Stomach (tissue), 9 donors: ENCODE data around the gene PEX10. TPM values are rescaled to one million over a fixed set of nuclear protein-coding genes. Genes with fewer than 3 reads are reported as not detected.

Experiments used
- DNase-seq, 2 donors: peaks; one replicate each; pipeline versions ENCODE4 v3.0.0 to v3.0.0-alpha.2; 2013 to 2019
- H3K27ac ChIP-seq, 5 donors: fragments of 200-600 bp in 4 of 5; sonication (generic) in 4 of 5; one replicate each; pipeline ENCODE4 v1.5.1; 2013 to 2019; ENCODE audit warnings: mild to moderate bottlenecking in 1 of 5, moderate library complexity in 1 of 5
- H3K27me3 ChIP-seq, 3 donors: fragments of 200-600 bp; sonication (generic); one replicate each; pipeline ENCODE4 v1.5.1; 2017 to 2019; ENCODE audit warnings: mixed run types in 1 of 3
- H3K36me3 ChIP-seq, 4 donors: fragments of 200-600 bp; sonication (generic); 1 replicate in 3 of 4; 2 replicates in 1 of 4; pipeline ENCODE4 v1.5.1; 2016 to 2019
- H3K4me1 ChIP-seq, 4 donors: fragments of 200-600 bp; sonication (generic); one replicate each; pipeline ENCODE4 v1.5.1; 2016 to 2019
- H3K4me3 ChIP-seq, 4 donors: fragments of 200-600 bp; sonication (generic) in 3 of 4; one replicate each; pipeline ENCODE4 v1.5.1; 2016 to 2019; ENCODE audit warnings: mild to moderate bottlenecking in 1 of 4
- H3K9me3 ChIP-seq, 4 donors: fragments of 200-600 bp; sonication (generic); one replicate each; pipeline ENCODE4 v1.5.1; 2016 to 2019
- CTCF ChIP-seq, 7 experiments: fragments of 450-650 bp in 4 of 7; fragments of 200-600 bp in 3 of 7; sonication (generic) in 3 of 7; IDR thresholded peaks; one replicate each; pipeline ENCODE4 v1.5.1; 2016 to 2019; ENCODE audit warnings: antibody characterized with exemption in 7 of 7, control low read depth in 2 of 7, mild to moderate bottlenecking in 1 of 7
- EP300 ChIP-seq: sonication (generic); formaldehyde crosslinking; IDR thresholded peaks from one replicate; pipeline ENCODE4 v1.6.1; 2017; ENCODE audit warnings: antibody characterized with exemption
- POLR2A ChIP-seq, 4 donors: fragments of 450-650 bp; IDR thresholded peaks; one replicate each; pipeline ENCODE4 v1.6.1; 2016; ENCODE audit warnings: antibody characterized with exemption in 4 of 4, control low read depth in 2 of 4, mild to moderate bottlenecking in 1 of 4, moderate library complexity in 1 of 4
- POLR2AphosphoS5 ChIP-seq, 3 donors: sonication (generic); formaldehyde crosslinking; IDR thresholded peaks; one replicate each; pipeline ENCODE4 v1.6.1; 2016; ENCODE audit warnings: antibody characterized with exemption in 3 of 3
- WGBS, 5 donors: extraction: QIAGEN DNeasy Blood & Tissue Kit in 3 of 5; methylation state at CpG; one replicate each; pipeline versions ENCODE4 v1.1.5 to v1.1.7; 2013 to 2018; 5-methylcytosine and 5-hydroxymethylcytosine counted together
- intact Hi-C: fragments of 100-400 bp; cut with DNase I; formaldehyde crosslinking; loops from one replicate; pipeline ENCODE4 v1.15.1; 2023; ENCODE audit warnings: low total_unique reads
- polyA plus RNA-seq, 3 donors: library from polyadenylated mRNA; stranded (reverse); fragments of 200-250 nt; gene quantifications; one replicate each; pipeline ENCODE4 v1.2.3, GENCODE V29; 2013
- total RNA-seq, 5 donors: library from RNA; depleted of rRNA; stranded (reverse); fragments of >200 nt; gene quantifications; one replicate each; pipeline versions ENCODE4 v1.1.0 to v1.2.3, GENCODE V29; 2014 to 2016
- donor health status: healthy with polysubstance abuse.
- donor health status: Bipolar disorder and iron deficiency.
- donor health status: healthy.

Gene PEX10
- total and polyA plus RNA-seq, 8 donors, result 0.87 to 27.2 (median 15.7) TPM

GRCh38 chr1:2409745-2410144 lies 2.6 kb downstream of the PEX10 start:
- H3K27ac ChIP-seq, result no peak overlapping the region
- peaks cover 26 to 42% (median 33%) of the 10 kb centered on the region in 4 donors for H3K4me1 ChIP-seq
- H3K36me3 ChIP-seq, result peaks cover 13 to 56% (median 54%) of the 10 kb centered on the region in 4 donors
- peaks cover 0 to 2% (median 0%) of the 10 kb centered on the region in 3 donors for H3K27me3 ChIP-seq
- H3K9me3 ChIP-seq, result no peaks in the 10 kb centered on the region
- TF ChIP-seq EP300 (no peak), POLR2AphosphoS5 (IDR thresholded peaks at IDR 0.05) (no peak), POLR2A (IDR thresholded peaks at IDR 0.05) (no peak), CTCF (IDR thresholded peaks at IDR 0.05) (no peak)
- DNase-seq, result no peak
- WGBS, 5 donors, result 70 to 95% (median 93%) methylated on average over 4 to 12 of the region's 12 CpGs
- intact Hi-C loops, result loop anchor here (5.0 to 10.0 kb wide), 2 partner anchors 133 to 235 kb away; no protein-coding TSS in a partner anchor
- H3K4me3 ChIP-seq, result no peak overlapping the region

- H3K4me1 ChIP-seq, result peaks cover 17 to 38% (median 25%) of the 10 kb centered on the region in 4 donors
- DNase-seq, result no peak
- TF ChIP-seq POLR2AphosphoS5 (IDR thresholded peaks at IDR 0.05) (no peak), POLR2A (IDR thresholded peaks at IDR 0.05) (no peak), CTCF (IDR thresholded peaks at IDR 0.05) (no peak), EP300 (no peak)
- no peak overlapping the region for H3K4me3 ChIP-seq
- 77 to 87% (median 85%) methylated on average over 7 to 13 of the region's 13 CpGs for whole genome bisulfite sequencing, 5 donors
- intact Hi-C loops, result no loop called here
- H3K27me3 ChIP-seq, result no peaks in the 10 kb centered on the region
- no peak overlapping the region for H3K27ac ChIP-seq
- no peaks in the 10 kb centered on the region for H3K9me3 ChIP-seq
- H3K36me3 ChIP-seq, result peaks cover 20 to 65% (median 63%) of the 10 kb centered on the region in 4 donors
These were observed 3.5 kb downstream of the PEX10 start for GRCh38 chr1:2408859-2409276.

GRCh38 chr1:2408456-2408855 lies 3.9 kb downstream of the PEX10 start:
- TF ChIP-seq POLR2AphosphoS5 (IDR thresholded peaks at IDR 0.05), result no peak
- no peak for TF ChIP-seq EP300
- TF ChIP-seq CTCF (IDR thresholded peaks at IDR 0.05), result no peak
- Histone ChIP-seq H3K27me3 (no peaks in the 10 kb centered on the region), H3K27ac (no peak overlapping the region), H3K9me3 (no peaks in the 10 kb centered on the region), H3K4me3 (no peak overlapping the region), H3K36me3 (peaks cover 23 to 69% (median 67%) of the 10 kb centered on the region in 4 donors), H3K4me1 (peaks cover 13 to 34% (median 21%) of the 10 kb centered on the region in 4 donors)
- intact Hi-C loops, result no loop called here
- no peak for DNase-seq
- 86 to 90% (median 89%) methylated on average over 10 to 24 of the region's 24 CpGs for WGBS, 5 donors

- Histone ChIP-seq H3K27me3 (no peaks in the 10 kb centered on the region), H3K27ac (no peak overlapping the region), H3K36me3 (peaks cover 28 to 75% (median 72%) of the 10 kb centered on the region in 4 donors), H3K4me1 (peaks cover 8 to 29% (median 15%) of the 10 kb centered on the region in 4 donors), H3K4me3 (no peak overlapping the region), H3K9me3 (no peaks in the 10 kb centered on the region)
- DNase-seq, result no peak
- 93 to 97% (median 94%) methylated on average over 8 of the region's 8 CpGs for WGBS, 5 donors
- intact Hi-C loops, result no loop called here
- TF ChIP-seq CTCF (IDR thresholded peaks at IDR 0.05) (no peak), EP300 (no peak), POLR2A (IDR thresholded peaks at IDR 0.05) (no peak), POLR2AphosphoS5 (IDR thresholded peaks at IDR 0.05) (no peak)
These were observed 4.4 kb downstream of the PEX10 start for GRCh38 chr1:2407991-2408275.
